ENCODE data around the gene EPS8L2. TPM values are rescaled to one million over a fixed set of nuclear protein-coding genes. Genes with fewer than 3 reads are reported as not detected.
"Not testable (repeated sequence)": the region's sequence is repeated elsewhere in the genome, so short reads cannot be mapped to it uniquely, and the experiment has no call there.

The EPS8L2 gene
- total and polyA plus RNA-seq, 2 of the 4 experiments (the other 2 are of a cell fraction), result 17.2 to 39.4 TPM

DNA sequence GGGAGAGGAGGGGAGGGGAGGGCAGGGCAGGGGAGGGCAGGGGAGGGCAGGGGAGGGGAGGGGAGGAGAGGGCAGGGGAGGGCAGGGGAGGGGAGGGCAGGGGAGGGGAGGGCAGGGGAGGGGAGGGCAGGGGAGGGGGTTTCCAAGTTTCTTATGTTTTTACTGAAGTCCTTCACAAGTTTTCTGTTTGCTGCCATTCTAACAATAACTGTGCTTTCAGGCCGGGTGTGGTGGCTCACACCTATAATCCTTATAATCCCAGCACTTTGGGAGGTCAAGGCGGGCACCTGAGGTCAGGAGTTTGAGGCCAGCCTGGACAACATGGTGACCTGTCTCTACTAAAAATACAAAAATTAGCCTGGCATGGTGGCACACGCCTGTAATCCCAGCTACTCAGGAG is 15.8 kb upstream of the EPS8L2 start:
- H3K23ac ChIP-seq (ENCODE audit: low read depth, low read length); H3K14ac ChIP-seq (replicated peaks; ENCODE audit: low read depth, low read length); H3K4me3 ChIP-seq (ENCODE audit: insufficient read depth, low read depth, low read length); H3K56ac ChIP-seq (ENCODE audit: extremely low read depth, insufficient read depth, low read length); intact Hi-C loops (cut with micrococcal nuclease); H3K18ac ChIP-seq (ENCODE audit: low read depth, low read length); DNase-seq; in situ Hi-C loops (cut with MboI; ENCODE audit: low sequenced_read_pairs); H4K5ac ChIP-seq (ENCODE audit: low read depth, low read length); H2BK15ac ChIP-seq (ENCODE audit: low read depth, low read length); H3K9me3 ChIP-seq (ENCODE audit: control insufficient read depth, insufficient read depth, low read length); POLR2A ChIA-PET (ENCODE audit: unreplicated experiment); H3K27ac ChIP-seq (ENCODE audit: insufficient read depth, low read length); H2AK5ac ChIP-seq (ENCODE audit: low read depth, low read length); BruUV-seq (replicated peaks); H2BK5ac ChIP-seq (ENCODE audit: low read depth, low read length, poor library complexity, severe bottlenecking); H3K4ac ChIP-seq (ENCODE audit: low read depth, low read length); H4K91ac ChIP-seq (ENCODE audit: insufficient read depth, low read depth, low read length); H2BK120ac ChIP-seq (ENCODE audit: low read depth, low read length); H2BK20ac ChIP-seq (ENCODE audit: low read depth, low read length); ATAC-seq (ENCODE audit: low read depth); dilution Hi-C loops (cut with HindIII; ENCODE audit: low sequenced_read_pairs, unreplicated experiment); H2AK9ac ChIP-seq (replicated peaks; ENCODE audit: low read depth, low read length, poor library complexity); H4K8ac ChIP-seq (ENCODE audit: low read depth in 2 of 2, low read length in 2 of 2); H3K9ac ChIP-seq (ENCODE audit: low read depth, low read length); H3K27me3 ChIP-seq (ENCODE audit: control insufficient read depth, insufficient read depth, low read length); H3K4me2 ChIP-seq (ENCODE audit: low read depth, low read length); CTCF ChIA-PET; H2AFZ ChIP-seq (replicated peaks; ENCODE audit: low read length, poor library complexity): not testable (repeated sequence)
- Histone ChIP-seq H3K9me1 (ENCODE audit: insufficient read depth, low read length) (peaks cover 19% of the 10 kb centered on the region), H3K79me1 (ENCODE audit: low read depth in 1 of 2, low read length in 2 of 2) (peaks cover 17 to 57% of the 10 kb centered on the region in 2 experiments), H3K4me1 (ENCODE audit: control insufficient read depth, insufficient read depth, low read length) (peaks cover 12% of the 10 kb centered on the region), H3K36me3 (ENCODE audit: control insufficient read depth, insufficient read depth, low read length) (peaks cover 35% of the 10 kb centered on the region), H4K20me1 (ENCODE audit: insufficient read depth, low read length) (peaks cover 27% of the 10 kb centered on the region)
- 92% methylated on average over 2 of the region's 3 CpGs; no CpG with 5 or more reads in 1 of the 2 experiments for WGBS, 2 experiments (ENCODE audit: extremely low coverage in 2 of 2, insufficient read length in 1 of 2)
